Stomach (tissue), 9 donors: Measurements from ENCODE around the gene PDS5A. TPM values are rescaled to one million over a fixed set of nuclear protein-coding genes. Genes with fewer than 3 reads are reported as not detected.

Experiments used
- DNase-seq, 2 donors: peaks; one replicate each; pipeline versions ENCODE4 v3.0.0 to v3.0.0-alpha.2; 2013 to 2019
- H3K27ac ChIP-seq, 5 donors: fragments of 200-600 bp in 4 of 5; sonication (generic) in 4 of 5; one replicate each; pipeline ENCODE4 v1.5.1; 2013 to 2019; ENCODE audit warnings: mild to moderate bottlenecking in 1 of 5, moderate library complexity in 1 of 5
- H3K27me3 ChIP-seq, 3 donors: fragments of 200-600 bp; sonication (generic); one replicate each; pipeline ENCODE4 v1.5.1; 2017 to 2019; ENCODE audit warnings: mixed run types in 1 of 3
- H3K36me3 ChIP-seq, 4 donors: fragments of 200-600 bp; sonication (generic); 1 replicate in 3 of 4; 2 replicates in 1 of 4; pipeline ENCODE4 v1.5.1; 2016 to 2019
- H3K4me1 ChIP-seq, 4 donors: fragments of 200-600 bp; sonication (generic); one replicate each; pipeline ENCODE4 v1.5.1; 2016 to 2019
- H3K4me3 ChIP-seq, 4 donors: fragments of 200-600 bp; sonication (generic) in 3 of 4; one replicate each; pipeline ENCODE4 v1.5.1; 2016 to 2019; ENCODE audit warnings: mild to moderate bottlenecking in 1 of 4
- H3K9me3 ChIP-seq, 4 donors: fragments of 200-600 bp; sonication (generic); one replicate each; pipeline ENCODE4 v1.5.1; 2016 to 2019
- CTCF ChIP-seq, 7 experiments: fragments of 450-650 bp in 4 of 7; fragments of 200-600 bp in 3 of 7; sonication (generic) in 3 of 7; IDR thresholded peaks; one replicate each; pipeline ENCODE4 v1.5.1; 2016 to 2019; ENCODE audit warnings: antibody characterized with exemption in 7 of 7, control low read depth in 2 of 7, mild to moderate bottlenecking in 1 of 7
- EP300 ChIP-seq: sonication (generic); formaldehyde crosslinking; IDR thresholded peaks from one replicate; pipeline ENCODE4 v1.6.1; 2017; ENCODE audit warnings: antibody characterized with exemption
- POLR2A ChIP-seq, 4 donors: fragments of 450-650 bp; IDR thresholded peaks; one replicate each; pipeline ENCODE4 v1.6.1; 2016; ENCODE audit warnings: antibody characterized with exemption in 4 of 4, control low read depth in 2 of 4, mild to moderate bottlenecking in 1 of 4, moderate library complexity in 1 of 4
- POLR2AphosphoS5 ChIP-seq, 3 donors: sonication (generic); formaldehyde crosslinking; IDR thresholded peaks; one replicate each; pipeline ENCODE4 v1.6.1; 2016; ENCODE audit warnings: antibody characterized with exemption in 3 of 3
- WGBS, 5 donors: extraction: QIAGEN DNeasy Blood & Tissue Kit in 3 of 5; methylation state at CpG; one replicate each; pipeline versions ENCODE4 v1.1.5 to v1.1.7; 2013 to 2018; 5-methylcytosine and 5-hydroxymethylcytosine counted together
- intact Hi-C: fragments of 100-400 bp; cut with DNase I; formaldehyde crosslinking; loops from one replicate; pipeline ENCODE4 v1.15.1; 2023; ENCODE audit warnings: low total_unique reads
- polyA plus RNA-seq, 3 donors: library from polyadenylated mRNA; stranded (reverse); fragments of 200-250 nt; gene quantifications; one replicate each; pipeline ENCODE4 v1.2.3, GENCODE V29; 2013
- total RNA-seq, 5 donors: library from RNA; depleted of rRNA; stranded (reverse); fragments of >200 nt; gene quantifications; one replicate each; pipeline versions ENCODE4 v1.1.0 to v1.2.3, GENCODE V29; 2014 to 2016
- donor health status: healthy with polysubstance abuse.
- donor health status: Bipolar disorder and iron deficiency.
- donor health status: healthy.

The PDS5A gene
- total and polyA plus RNA-seq, 8 donors = 14.7 to 117 (median 82.4) TPM

- no peaks in the 10 kb centered on the region for H3K36me3 ChIP-seq
- no peak overlapping the region for H3K4me3 ChIP-seq
- no peak overlapping the region for H3K27ac ChIP-seq
- TF ChIP-seq POLR2AphosphoS5 (IDR thresholded peaks at IDR 0.05) = no peak
- no peak for TF ChIP-seq CTCF (IDR thresholded peaks at IDR 0.05)
- TF ChIP-seq EP300 = no peak
- TF ChIP-seq POLR2A (IDR thresholded peaks at IDR 0.05) = no peak
- intact Hi-C loops = no loop called here
- DNase-seq = peak in 1 of 2 donors; percentile 11
- no peaks in the 10 kb centered on the region for H3K27me3 ChIP-seq
- no peaks in the 10 kb centered on the region for H3K9me3 ChIP-seq
- no peaks in the 10 kb centered on the region for H3K4me1 ChIP-seq
- 52 to 66% (median 55%) methylated on average over 1 of the region's 1 CpG for WGBS, 5 donors
Measured at GRCh38 chr4:40003986-40004385, 26.3 kb upstream of the PDS5A start.

GRCh38 chr4:40000711-40001110, 23.0 kb upstream of the PDS5A start:
- Histone ChIP-seq H3K4me1 (no peaks in the 10 kb centered on the region), H3K27ac (no peak overlapping the region), H3K36me3 (no peaks in the 10 kb centered on the region), H3K4me3 (no peak overlapping the region), H3K9me3 (no peaks in the 10 kb centered on the region), H3K27me3 (no peaks in the 10 kb centered on the region)
- DNase-seq = no peak
- TF ChIP-seq POLR2AphosphoS5 (IDR thresholded peaks at IDR 0.05) (no peak), POLR2A (IDR thresholded peaks at IDR 0.05) (no peak), EP300 (no peak), CTCF (IDR thresholded peaks at IDR 0.05) (no peak)
- intact Hi-C loops = no loop called here
- WGBS, 5 donors = 79 to 96% (median 87%) methylated on average over 6 of the region's 6 CpGs

GRCh38 chr4:39998659-39999345, 21.1 kb upstream of the PDS5A start:
- Histone ChIP-seq H3K9me3 (no peaks in the 10 kb centered on the region), H3K4me1 (no peaks in the 10 kb centered on the region), H3K27me3 (no peaks in the 10 kb centered on the region), H3K36me3 (no peaks in the 10 kb centered on the region), H3K27ac (no peak overlapping the region), H3K4me3 (no peak overlapping the region)
- 46 to 69% (median 57%) methylated on average over 8 of the region's 8 CpGs for WGBS, 5 donors
- DNase-seq = peak in 1 of 2 donors; percentile 23
- intact Hi-C loops = no loop called here
- no peak for TF ChIP-seq POLR2A (IDR thresholded peaks at IDR 0.05)
- no peak for TF ChIP-seq CTCF (IDR thresholded peaks at IDR 0.05)
- no peak for TF ChIP-seq EP300
- TF ChIP-seq POLR2AphosphoS5 (IDR thresholded peaks at IDR 0.05) = no peak

GRCh38 chr4:39996811-39997210, 19.1 kb upstream of the PDS5A start:
- WGBS, 5 donors = 85 to 92% (median 86%) methylated on average over 8 of the region's 8 CpGs

More at GRCh38 chr4:39996811-39997210, 19.1 kb upstream of the PDS5A start:
- Histone ChIP-seq H3K9me3 (no peaks in the 10 kb centered on the region), H3K4me1 (peaks cover 0 to 1% (median 0%) of the 10 kb centered on the region in 4 donors), H3K4me3 (no peak overlapping the region), H3K27me3 (no peaks in the 10 kb centered on the region), H3K36me3 (no peaks in the 10 kb centered on the region), H3K27ac (no peak overlapping the region)
- TF ChIP-seq EP300 (no peak), CTCF (IDR thresholded peaks at IDR 0.05) (no peak), POLR2A (IDR thresholded peaks at IDR 0.05) (no peak), POLR2AphosphoS5 (IDR thresholded peaks at IDR 0.05) (no peak)
- DNase-seq = no peak
- intact Hi-C loops = no loop called here
